ENCODE measurements around the gene MT1H. TPM values are rescaled to one million over a fixed set of nuclear protein-coding genes. Genes with fewer than 3 reads are reported as not detected.

Gene MT1H
- total RNA-seq, 2 donors from 2014 or later, result not detected

- peaks cover 33 to 51% of the 10 kb centered on the region in 2 donors for H3K4me1 Mint-ChIP-seq (ENCODE audit: low read depth in 2 of 2)
- H3K4me3 Mint-ChIP-seq, result no peak overlapping the region
- no peaks in the 10 kb centered on the region for H3K9me3 Mint-ChIP-seq
- peak overlapping the region; percentile 49 to 57 for H3K27ac Mint-ChIP-seq
- ATAC-seq (no peak), DNase-seq (ENCODE audit: low spot score) (no peak)
- peaks cover 10 to 13% of the 10 kb centered on the region in 2 donors for H3K27me3 Mint-ChIP-seq
- no peaks in the 10 kb centered on the region for H3K36me3 Mint-ChIP-seq
Measured at GRCh38 chr16:56679078-56679730, 9.6 kb downstream of the MT1H start.

DNA sequence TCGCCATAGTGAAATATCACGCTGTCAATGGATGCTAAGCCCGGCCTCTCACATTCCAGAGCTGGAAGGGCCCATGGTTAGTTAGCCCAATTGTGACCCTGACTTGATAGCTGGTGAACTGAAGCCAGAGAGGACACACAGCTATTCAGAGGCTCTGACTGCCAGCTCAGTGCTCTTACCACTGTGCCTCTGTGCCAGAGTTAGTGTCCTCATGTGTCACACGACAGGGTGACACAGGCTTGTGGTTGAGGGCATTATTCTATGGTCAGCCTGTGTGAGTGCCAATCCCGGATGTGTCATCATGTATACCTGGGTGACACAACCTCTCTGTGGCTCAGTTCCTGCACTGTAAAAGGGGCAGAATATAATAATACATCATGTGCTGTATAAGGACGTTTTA, 10.2 kb downstream of the MT1H start:
- peaks cover 32 to 52% of the 10 kb centered on the region in 2 donors for H3K4me1 Mint-ChIP-seq (ENCODE audit: low read depth in 2 of 2)
- H3K27me3 Mint-ChIP-seq, result peaks cover 7 to 9% of the 10 kb centered on the region in 2 donors
- no peaks in the 10 kb centered on the region for H3K36me3 Mint-ChIP-seq
- no peak overlapping the region for H3K4me3 Mint-ChIP-seq
- H3K9me3 Mint-ChIP-seq, result no peaks in the 10 kb centered on the region
- H3K27ac Mint-ChIP-seq, result peak overlapping the region; percentile 49 to 57
- DNase-seq (ENCODE audit: low spot score), result no peak
- peak; percentile 44 to 71 for ATAC-seq

GRCh38 chr16:56681939-56682702, 12.5 kb downstream of the MT1H start, which contains the start of gene MT1X:
TSS of gene MT1X (plus strand) at chr16:56682470. CDS start at chr16:56682541, 71 bp downstream.
- H3K27me3 Mint-ChIP-seq, result no peaks in the 10 kb centered on the region
- peaks cover 23 to 36% of the 10 kb centered on the region in 2 donors for H3K4me1 Mint-ChIP-seq (ENCODE audit: low read depth in 2 of 2)
- H3K27ac Mint-ChIP-seq, result peak within 1 kb of the TSS; percentile 88 to 95
- H3K36me3 Mint-ChIP-seq, result peaks cover 4% of the 10 kb centered on the region
- peak within 1 kb of the TSS; percentile 97 for H3K4me3 Mint-ChIP-seq
- ATAC-seq (peak; percentile 97 to 98), DNase-seq (ENCODE audit: low spot score) (peak; percentile 95)
- no peaks in the 10 kb centered on the region for H3K9me3 Mint-ChIP-seq

- Mint-ChIP-seq H3K9me3 (no peaks in the 10 kb centered on the region), H3K4me1 (ENCODE audit: low read depth in 2 of 2) (peaks cover 23 to 36% of the 10 kb centered on the region in 2 donors), H3K27ac (peak overlapping the region; percentile 88 to 95), H3K27me3 (no peaks in the 10 kb centered on the region), H3K4me3 (peak overlapping the region; percentile 97), H3K36me3 (peaks cover 4% of the 10 kb centered on the region)
- ATAC-seq (peak; percentile 2 to 17), DNase-seq (ENCODE audit: low spot score) (no peak)
Measured at GRCh38 chr16:56682703-56683397, 13.2 kb downstream of the MT1H start.

DNA sequence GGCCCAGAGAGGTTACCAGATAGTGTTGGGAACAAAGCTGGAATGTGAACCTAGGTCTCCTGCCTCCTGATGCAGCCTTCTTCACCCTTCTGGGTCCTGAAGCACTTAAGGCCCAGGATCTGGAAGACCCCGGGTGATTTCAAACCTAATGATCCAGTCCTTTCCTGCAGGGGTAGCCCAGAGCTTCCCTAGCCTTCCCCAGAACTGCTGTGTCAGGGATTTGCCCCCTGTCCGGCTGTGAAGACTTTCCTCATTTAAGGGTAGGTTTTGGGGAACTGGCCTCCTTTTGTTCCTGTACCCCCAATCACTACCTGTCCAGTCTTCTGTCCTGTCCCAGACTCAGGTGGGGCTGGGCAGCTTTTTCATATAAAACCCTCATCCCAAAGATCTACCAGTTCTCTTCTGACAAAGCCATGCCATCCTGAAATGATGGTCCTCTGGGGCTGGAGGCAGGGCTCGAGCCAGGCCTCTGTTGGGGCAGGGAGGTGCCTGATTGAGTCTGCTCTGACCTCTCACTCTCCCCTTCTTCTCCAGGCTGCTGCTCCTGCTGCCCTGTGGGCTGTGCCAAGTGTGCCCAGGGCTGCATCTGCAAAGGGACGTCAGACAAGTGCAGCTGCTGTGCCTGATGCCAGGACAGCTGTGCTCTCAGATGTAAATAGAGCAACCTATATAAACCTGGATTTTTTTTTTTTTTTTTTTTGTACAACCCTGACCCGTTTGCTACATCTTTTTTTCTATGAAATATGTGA, 14.0 kb downstream of the MT1H start:
- Mint-ChIP-seq H3K9me3 (no peaks in the 10 kb centered on the region), H3K36me3 (peaks cover 4% of the 10 kb centered on the region), H3K4me3 (peak overlapping the region; percentile 97), H3K27me3 (no peaks in the 10 kb centered on the region), H3K4me1 (ENCODE audit: low read depth in 2 of 2) (peaks cover 23 to 36% of the 10 kb centered on the region in 2 donors), H3K27ac (peak overlapping the region in 1 of 2 donors; percentile 6)
- DNase-seq (ENCODE audit: low spot score) (no peak), ATAC-seq (no peak)

DNA sequence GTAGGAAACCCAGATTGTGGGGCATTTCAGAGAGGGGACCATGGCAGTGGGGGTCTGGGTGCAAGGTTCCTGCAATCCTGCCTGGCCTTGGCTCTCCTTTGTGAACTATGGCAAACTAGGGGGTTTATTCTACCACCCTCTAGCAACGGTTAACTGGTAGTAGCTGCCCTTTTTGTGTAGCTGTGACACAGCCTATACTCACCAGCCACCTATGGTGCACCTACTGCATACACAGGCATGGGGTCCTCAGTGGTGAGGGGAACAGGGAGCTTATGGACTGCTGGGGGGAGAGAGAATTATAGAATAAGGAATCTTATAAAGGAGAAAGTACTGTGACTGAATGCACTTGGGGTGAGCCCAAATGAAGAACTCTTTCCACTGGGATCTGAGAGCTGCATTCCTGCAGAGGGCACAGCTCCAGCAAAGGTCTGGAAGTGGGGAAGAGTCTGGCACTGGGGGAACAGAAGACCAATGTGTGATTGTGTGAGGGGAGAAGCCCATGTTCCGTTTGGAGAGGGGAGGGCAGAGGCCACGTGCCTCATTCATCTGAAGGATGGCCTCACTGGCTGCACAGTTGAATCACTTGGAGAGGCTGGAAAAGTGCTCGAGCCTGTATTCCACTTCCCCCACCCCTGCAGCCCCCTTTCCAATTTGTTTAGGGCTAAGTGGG, 14.8 kb downstream of the MT1H start:
- Mint-ChIP-seq H3K4me3 (peak overlapping the region; percentile 97), H3K9me3 (no peaks in the 10 kb centered on the region), H3K27me3 (peaks cover 0 to 2% of the 10 kb centered on the region in 2 donors), H3K27ac (peak overlapping the region in 1 of 2 donors; percentile 6), H3K36me3 (peaks cover 4% of the 10 kb centered on the region), H3K4me1 (ENCODE audit: low read depth in 2 of 2) (peaks cover 23 to 36% of the 10 kb centered on the region in 2 donors)
- no peak for ATAC-seq
- DNase-seq (ENCODE audit: low spot score), result no peak

GRCh38 chr16:56684926-56685590, 15.4 kb downstream of the MT1H start:
- H3K4me1 Mint-ChIP-seq (ENCODE audit: low read depth in 2 of 2), result peaks cover 18 to 30% of the 10 kb centered on the region in 2 donors

DNA sequence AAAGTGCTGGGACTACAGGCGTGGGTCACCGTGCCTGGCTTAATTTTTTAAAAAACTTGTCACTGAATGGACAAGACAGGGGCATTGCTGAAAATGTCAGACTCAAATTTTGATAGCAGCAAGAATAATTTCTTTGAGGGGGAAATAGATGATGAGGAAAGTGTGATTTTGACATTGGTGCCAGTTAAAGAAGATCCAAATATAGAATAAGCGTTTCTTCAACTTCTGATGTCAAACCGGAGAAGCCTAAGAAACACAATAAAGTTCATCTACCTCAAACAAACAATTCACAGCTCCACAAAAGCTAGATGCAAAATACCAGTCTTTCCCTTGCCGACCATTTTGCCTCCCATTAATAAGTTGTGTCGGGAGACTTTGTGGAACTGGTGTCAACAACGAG, 17.1 kb downstream of the MT1H start:
- no peaks in the 10 kb centered on the region for H3K9me3 Mint-ChIP-seq
- peaks cover 0 to 8% of the 10 kb centered on the region in 2 donors for H3K27me3 Mint-ChIP-seq
- peaks cover 4% of the 10 kb centered on the region for H3K36me3 Mint-ChIP-seq
- H3K27ac Mint-ChIP-seq, result no peak overlapping the region
- no peak overlapping the region for H3K4me3 Mint-ChIP-seq
- no peak for ATAC-seq
- no peak for DNase-seq (ENCODE audit: low spot score)
- H3K4me1 Mint-ChIP-seq (ENCODE audit: low read depth in 2 of 2), result peaks cover 13 to 24% of the 10 kb centered on the region in 2 donors

More at GRCh38 chr16:56684926-56685590, 15.4 kb downstream of the MT1H start:
- no peak for ATAC-seq
- Mint-ChIP-seq H3K9me3 (no peaks in the 10 kb centered on the region), H3K4me3 (no peak overlapping the region), H3K27me3 (peaks cover 0 to 2% of the 10 kb centered on the region in 2 donors), H3K27ac (no peak overlapping the region), H3K36me3 (peaks cover 4% of the 10 kb centered on the region)
- DNase-seq (ENCODE audit: low spot score), result no peak

- H3K9me3 Mint-ChIP-seq, result no peaks in the 10 kb centered on the region
- H3K4me3 Mint-ChIP-seq, result no peak overlapping the region
- no peak overlapping the region for H3K27ac Mint-ChIP-seq
- peaks cover 0 to 8% of the 10 kb centered on the region in 2 donors for H3K27me3 Mint-ChIP-seq
- peaks cover 4% of the 10 kb centered on the region for H3K36me3 Mint-ChIP-seq
- DNase-seq (ENCODE audit: low spot score) (no peak), ATAC-seq (no peak)
- peaks cover 5 to 6% of the 10 kb centered on the region in 2 donors for H3K4me1 Mint-ChIP-seq (ENCODE audit: low read depth in 2 of 2)
Measured at GRCh38 chr16:56688762-56689161, 19.1 kb downstream of the MT1H start.

GRCh38 chr16:56689171-56689570, 19.6 kb downstream of the MT1H start:
- H3K4me3 Mint-ChIP-seq, result no peak overlapping the region
- H3K4me1 Mint-ChIP-seq (ENCODE audit: low read depth in 2 of 2), result peaks cover 2% of the 10 kb centered on the region in 2 donors
- peaks cover 4% of the 10 kb centered on the region for H3K36me3 Mint-ChIP-seq
- peaks cover 0 to 8% of the 10 kb centered on the region in 2 donors for H3K27me3 Mint-ChIP-seq
- ATAC-seq (no peak), DNase-seq (ENCODE audit: low spot score) (no peak)
- no peaks in the 10 kb centered on the region for H3K9me3 Mint-ChIP-seq
- H3K27ac Mint-ChIP-seq, result no peak overlapping the region

GRCh38 chr16:56690420-56691122, 21.0 kb downstream of the MT1H start:
- no peak for DNase-seq (ENCODE audit: low spot score)
- Mint-ChIP-seq H3K27ac (no peak overlapping the region), H3K4me3 (no peak overlapping the region), H3K9me3 (no peaks in the 10 kb centered on the region), H3K36me3 (peaks cover 4% of the 10 kb centered on the region), H3K4me1 (ENCODE audit: low read depth in 2 of 2) (no peaks in the 10 kb centered on the region), H3K27me3 (peaks cover 0 to 8% of the 10 kb centered on the region in 2 donors)
- ATAC-seq, result no peak

DNA sequence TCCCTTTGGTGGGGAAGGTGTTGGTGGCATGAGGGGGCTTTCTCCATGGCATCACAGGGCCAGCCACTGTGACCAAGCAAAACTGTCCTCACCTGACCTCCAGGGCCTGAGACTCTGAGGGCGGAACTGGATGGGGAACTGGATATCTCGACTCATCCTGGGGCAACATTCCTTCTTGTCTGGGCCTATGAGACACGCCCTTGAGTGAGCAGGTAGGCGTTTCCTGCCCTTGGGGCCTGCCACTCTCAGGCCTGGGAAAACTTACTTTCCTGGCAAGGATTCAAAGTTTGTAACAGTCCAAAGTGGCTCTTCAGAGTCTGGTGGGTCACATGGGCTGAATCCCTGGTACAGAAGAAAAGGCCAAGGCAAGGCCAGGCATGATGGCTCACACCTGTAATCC, 22.3 kb downstream of the MT1H start:
- ATAC-seq, result no peak
- no peaks in the 10 kb centered on the region for H3K4me1 Mint-ChIP-seq (ENCODE audit: low read depth in 2 of 2)
- no peak overlapping the region for H3K27ac Mint-ChIP-seq
- DNase-seq (ENCODE audit: low spot score), result no peak
- no peak overlapping the region for H3K4me3 Mint-ChIP-seq
- H3K36me3 Mint-ChIP-seq, result no peaks in the 10 kb centered on the region
- no peaks in the 10 kb centered on the region for H3K9me3 Mint-ChIP-seq
- peaks cover 0 to 8% of the 10 kb centered on the region in 2 donors for H3K27me3 Mint-ChIP-seq
